ENCODE results near the gene EPO.
A peak's percentile ranks its signal among the peaks of the same experiment; 100 is the strongest.

Gene EPO

DNA sequence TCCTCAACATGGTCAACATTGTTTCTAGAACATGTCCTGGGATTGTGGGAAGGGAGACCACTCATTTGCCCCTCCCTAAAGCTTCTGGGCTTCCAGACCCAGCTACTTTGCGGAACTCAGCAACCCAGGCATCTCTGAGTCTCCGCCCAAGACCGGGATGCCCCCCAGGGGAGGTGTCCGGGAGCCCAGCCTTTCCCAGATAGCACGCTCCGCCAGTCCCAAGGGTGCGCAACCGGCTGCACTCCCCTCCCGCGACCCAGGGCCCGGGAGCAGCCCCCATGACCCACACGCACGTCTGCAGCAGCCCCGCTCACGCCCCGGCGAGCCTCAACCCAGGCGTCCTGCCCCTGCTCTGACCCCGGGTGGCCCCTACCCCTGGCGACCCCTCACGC lies at the start of gene EPO:
TSS of gene EPO (plus strand) at position 190 of the 392 bp plus-strand sequence. CDS start 513 bp downstream, outside the sequence.
- no peak for DNase-seq

GRCh38 chr7:100671353-100672327 lies 48.6 kb upstream of the EPO start:
- DNase-seq: no peak

DNA sequence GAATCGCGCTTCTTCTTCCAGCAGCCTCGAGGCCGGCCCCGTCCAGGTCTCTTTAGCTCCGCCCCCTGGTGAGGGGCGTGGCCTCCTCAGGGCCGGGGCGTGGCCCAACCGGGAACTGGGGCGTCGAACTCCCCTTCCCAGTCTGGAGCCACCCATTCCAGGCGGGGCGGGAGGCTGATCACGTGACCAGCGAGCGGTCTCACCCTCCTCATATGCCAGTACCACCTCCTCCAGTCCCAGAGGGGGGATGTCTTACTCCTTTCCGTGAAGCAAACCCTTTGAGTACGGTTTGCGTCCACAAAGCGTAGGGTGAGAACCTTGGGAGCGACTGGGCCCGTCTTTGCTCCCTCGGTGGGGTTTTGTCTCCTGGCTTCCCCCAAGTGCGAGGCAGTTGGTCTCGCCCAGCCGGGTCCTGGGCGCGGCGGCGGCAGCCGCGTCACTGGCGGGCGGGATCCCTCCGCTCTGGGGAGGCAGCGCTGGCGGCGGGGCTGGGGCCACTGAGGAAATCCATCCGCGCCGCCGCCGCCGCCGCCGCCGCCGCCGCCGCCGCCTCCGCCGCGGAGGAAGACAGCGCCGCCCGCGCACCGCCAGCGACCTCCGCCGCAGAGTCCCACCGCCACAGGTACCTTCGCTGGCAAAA lies 46.8 kb upstream of the EPO start, which contains the start of gene GNB2:
TSS of gene GNB2 (plus strand) at position 439 of the 640 bp plus-strand sequence. CDS start 2,526 bp downstream, outside the sequence.
- peak; percentile 98 for DNase-seq

DNA sequence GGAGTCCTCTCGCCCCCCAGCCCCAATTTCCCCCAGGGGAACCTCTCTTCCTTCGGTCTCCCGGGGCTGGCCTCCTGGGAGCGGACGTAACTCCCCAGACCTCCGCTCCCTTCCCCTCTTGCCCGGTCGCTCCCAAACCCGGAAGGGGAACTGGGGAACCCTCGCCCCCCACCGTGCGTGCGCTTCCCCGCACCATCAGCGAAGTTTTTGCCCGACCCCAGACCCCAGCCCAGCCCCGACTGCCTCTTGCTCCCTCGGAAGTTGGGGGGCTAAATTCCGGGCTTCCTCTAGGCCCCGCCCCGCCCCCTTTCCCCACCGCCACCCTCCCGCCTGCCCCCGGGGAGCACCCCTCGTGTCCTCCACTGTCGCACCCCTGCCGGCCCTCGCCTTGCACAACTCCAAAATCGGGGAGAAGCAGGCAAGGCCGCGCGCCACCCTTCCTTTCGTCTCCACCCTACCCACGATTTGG lies 46.3 kb upstream of the EPO start:
- DNase-seq: peak; percentile 59

- no peak for DNase-seq
Observed at GRCh38 chr7:100674411-100675104, 45.7 kb upstream of the EPO start.

- no peak for DNase-seq
Observed at GRCh38 chr7:100675105-100675451, 45.2 kb upstream of the EPO start.

DNA sequence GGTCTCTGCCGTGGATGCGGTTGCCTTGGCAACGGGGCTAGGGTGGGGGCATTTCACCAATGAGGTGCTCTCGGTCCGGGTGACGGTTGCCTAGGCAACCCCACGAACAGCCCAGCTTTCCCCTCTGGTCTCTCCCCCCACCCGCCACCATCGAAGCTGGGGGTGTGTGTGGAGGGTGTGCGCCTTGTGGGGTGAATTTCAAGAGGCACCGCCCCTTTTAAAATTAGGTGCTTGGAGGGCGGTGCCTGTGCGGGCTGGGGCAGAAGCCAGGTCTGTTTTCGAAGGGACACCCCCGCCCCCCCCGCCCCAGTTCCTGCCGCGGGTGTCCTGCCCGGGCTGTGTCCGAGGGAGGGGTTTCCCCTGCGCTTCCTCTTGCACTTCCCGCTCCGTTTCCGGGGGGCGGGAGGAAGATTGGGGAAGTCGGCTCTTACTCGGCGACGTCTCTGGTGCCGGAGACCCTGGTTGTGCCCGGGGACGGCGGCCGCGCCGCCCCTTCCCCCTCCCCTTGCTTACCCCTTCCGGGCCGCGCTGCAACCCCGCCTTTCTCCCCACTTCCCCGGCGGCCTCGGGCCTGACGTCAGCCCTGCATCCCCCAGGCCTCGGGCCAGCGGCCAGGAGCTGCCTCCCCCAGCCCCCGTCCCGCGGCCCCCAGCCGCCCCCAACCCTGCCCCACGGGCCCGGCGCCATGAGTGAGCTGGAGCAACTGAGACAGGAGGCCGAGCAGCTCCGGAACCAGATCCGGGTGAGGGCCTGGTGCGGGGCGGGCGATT lies 44.5 kb upstream of the EPO start:
- peak; percentile 85 for DNase-seq

- no peak for DNase-seq
Observed at GRCh38 chr7:100676501-100677306, 43.6 kb upstream of the EPO start.

DNA sequence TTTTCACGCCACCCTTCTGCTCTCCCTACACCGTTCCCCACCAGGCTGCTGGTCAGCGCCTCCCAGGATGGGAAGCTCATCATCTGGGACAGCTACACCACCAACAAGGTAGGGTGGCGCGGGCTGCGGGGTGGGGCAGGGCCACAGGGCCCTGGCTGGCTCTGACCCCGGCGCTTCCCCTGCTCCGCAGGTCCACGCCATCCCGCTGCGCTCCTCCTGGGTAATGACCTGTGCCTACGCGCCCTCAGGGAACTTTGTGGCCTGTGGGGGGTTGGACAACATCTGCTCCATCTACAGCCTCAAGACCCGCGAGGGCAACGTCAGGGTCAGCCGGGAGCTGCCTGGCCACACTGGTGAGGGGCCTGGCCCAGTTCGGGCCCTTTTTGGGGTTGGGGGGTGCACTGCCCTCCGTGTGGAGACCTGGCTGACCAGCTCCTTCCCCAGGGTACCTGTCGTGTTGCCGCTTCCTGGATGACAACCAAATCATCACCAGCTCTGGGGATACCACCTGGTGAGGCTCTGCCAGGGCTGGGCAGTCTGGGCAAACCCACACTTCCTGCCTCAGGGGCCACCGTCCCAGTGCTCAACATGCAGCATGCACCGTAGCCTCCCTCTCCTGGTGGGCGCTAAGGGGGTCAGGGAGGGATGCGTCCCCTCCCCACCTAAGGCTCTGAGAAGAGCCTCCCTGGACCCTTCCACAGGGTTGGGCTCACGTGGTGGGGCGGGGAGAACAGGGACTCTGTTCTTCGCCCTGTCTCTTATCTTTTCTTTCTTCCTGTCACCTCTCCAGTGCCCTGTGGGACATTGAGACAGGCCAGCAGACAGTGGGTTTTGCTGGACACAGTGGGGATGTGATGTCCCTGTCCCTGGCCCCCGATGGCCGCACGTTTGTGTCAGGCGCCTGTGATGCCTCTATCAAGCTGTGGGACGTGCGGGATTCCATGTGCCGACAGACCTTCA lies 42.7 kb upstream of the EPO start:
- no peak for DNase-seq

- no peak for DNase-seq
Observed at GRCh38 chr7:100678291-100678984, 41.8 kb upstream of the EPO start.

DNA sequence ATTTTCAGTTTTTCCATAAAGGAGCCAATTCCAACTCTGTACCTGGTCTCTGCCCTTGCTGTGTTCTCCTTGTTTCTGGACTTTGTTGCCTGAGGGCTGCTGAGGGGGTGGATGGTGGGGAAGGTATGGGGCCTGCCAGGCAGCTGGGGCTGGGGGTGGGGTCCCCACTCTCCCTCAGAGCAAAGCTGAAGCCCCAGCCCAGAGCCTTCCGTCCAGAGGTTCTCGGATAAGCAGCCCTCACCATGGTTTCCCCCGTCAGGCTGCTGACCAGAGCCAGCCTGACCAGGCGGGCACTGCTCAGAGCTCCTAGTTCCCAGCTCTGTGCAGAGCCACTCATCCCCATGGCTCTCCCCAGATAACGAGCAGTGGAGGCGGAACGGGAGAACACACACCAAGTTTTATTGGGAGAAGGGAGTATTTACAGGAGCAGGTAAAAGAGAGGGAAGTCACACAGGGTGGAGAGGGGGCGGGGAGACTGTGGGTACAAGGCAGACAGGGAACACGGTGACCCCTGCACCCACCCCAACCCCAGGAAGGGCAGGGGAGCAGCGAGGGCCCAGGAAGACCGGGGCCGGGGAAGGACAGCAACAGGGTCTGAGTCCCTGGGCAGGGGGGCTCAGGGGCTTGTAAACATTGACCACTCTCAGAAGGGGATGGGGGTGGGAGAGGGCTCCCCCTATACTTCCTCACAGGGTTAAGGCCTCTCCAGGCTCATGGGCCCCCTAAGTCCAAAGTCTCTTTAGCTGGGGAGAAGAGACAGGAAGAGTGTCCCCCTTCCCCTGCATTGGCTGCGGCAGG lies 40.9 kb upstream of the EPO start:
- no peak for DNase-seq

DNA sequence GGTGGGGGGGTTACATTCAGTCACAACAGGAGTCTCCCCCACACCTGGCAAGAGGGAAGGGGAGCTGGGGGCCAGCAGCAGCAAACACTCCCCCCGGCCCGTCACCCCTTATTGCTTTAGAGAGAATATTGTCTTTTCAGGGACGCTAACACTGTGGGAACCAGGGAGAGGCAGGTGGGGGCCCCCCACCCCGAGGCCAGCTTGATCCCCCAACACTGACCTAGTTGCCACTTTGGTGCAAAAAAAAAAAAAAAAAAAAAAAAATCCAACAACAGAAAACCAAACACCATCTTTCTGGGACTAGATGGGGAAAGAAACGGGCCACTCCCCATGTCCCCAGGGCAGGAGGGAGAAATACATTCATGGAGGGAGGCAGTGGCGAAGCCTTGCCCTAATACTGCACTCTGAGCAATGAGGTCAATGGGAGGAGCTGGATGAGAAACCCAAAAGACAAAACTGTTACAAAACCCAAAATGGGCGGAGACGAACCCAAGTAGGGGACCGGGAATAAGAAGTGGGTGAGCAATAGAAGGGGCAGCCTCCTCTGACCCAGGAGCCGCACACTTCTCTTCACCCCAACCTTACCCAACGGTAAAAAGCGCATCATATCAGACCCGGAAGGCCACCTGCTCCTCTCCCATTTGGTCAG lies 40.2 kb upstream of the EPO start:
- DNase-seq: no peak

DNA sequence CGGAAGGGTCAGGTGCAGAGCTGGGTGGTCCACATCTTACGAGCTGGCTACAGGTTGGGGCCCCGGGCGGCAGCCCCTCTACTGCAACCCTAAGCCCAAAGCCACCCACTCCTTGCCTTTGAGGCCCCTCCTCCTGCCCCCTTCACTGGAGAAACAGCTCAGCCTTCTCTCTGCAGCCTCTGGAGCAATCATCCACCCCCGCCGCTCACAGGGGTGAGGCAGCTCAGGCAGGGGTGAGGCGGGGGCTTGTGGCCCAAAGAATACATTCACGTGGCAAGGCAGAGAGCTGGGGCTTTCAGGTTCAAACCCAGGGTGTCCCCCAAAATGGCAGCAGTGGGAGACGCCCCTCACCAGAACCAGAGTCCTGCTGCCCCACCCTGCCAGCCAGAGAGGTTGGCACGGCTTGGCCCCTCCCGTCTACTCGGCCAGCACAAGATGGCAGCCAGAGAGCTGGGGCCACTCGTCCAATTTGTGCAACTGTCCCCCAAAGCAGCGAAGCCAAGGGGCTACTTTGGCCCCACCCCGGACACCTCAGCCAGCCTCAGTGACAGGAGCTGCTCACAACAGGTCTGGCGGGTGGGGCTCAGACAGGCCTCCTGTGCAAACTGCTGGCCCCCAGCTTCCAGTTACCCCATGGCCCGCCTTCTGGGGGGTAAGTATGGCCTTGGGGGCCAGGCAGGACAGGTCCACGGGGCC lies 39.5 kb upstream of the EPO start:
- DNase-seq: no peak

DNA sequence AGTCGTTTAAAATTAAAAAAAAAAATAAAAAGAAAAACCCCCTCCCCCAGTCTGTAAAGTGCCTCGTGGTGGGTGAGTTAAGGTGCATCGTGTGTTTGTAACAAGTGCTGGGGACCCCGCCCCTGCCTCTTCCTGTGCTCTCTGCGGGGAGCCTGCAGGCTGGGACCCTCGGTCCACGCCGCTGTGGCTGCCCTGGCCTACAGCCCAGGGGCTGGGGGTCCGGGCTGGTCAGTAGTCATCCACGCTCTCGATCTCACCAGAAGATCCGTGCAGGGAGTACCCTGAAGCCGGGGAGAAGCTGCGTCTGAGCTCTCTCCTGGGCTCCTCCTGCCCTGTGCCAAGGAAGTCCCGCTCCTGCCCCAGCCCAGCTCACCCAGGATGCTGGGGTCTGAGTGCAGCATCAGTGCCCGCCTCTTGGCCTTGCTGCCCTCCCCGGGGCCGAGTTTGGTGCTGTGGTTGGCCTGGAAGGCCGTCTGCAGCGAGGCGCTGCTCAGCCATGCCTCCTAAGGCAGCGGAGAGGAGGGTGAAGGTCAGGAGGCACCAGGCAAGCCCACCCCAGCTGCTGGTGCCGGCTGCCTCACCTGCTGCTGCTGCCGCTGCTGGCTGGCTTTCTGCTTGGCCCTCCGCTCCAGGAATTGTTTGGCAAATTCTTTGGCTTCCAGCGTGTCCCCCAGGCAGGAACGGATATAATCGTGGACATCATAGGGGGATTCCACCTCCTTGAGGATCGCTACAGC lies 38.6 kb upstream of the EPO start:
- no peak for DNase-seq

DNA sequence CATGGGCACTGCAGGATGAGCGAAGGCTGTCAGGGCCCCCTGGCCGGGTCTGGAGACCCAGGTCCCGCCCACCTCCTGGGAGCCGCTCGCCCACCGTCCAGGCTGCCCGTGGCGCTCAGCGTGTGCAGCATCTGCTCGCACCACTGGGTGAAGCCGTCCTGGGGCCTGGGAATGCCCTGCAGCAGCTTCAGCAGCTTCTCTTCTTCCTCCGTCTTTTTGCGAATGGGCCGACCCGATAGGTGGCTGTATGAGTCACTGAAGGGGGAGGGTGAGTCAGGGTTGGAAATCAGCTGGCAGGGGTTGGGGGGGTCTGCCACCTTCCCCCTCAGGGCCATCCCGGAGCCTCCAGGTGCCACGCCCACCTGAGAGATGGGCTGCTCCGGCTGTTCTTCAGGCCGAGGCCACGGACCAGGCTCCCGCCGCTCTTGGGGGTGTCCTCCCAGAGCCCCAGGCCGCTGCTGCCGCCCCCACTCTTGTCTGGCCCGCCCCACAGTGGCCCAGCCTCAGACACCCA lies 38.0 kb upstream of the EPO start:
- no peak for DNase-seq

GRCh38 chr7:100682991-100683658 lies 37.1 kb upstream of the EPO start:
- no peak for DNase-seq

Measured in COR-L47 (cell line).